HFF-Myc (cell line): ENCODE results near the gene TCN2.
A peak's percentile ranks its signal among the peaks of the same experiment; 100 is the strongest.
"Not testable (repeated sequence)": the region's sequence is repeated elsewhere in the genome, so short reads cannot be mapped to it uniquely, and the experiment has no call there.

Experiments used
- DNase-seq: peaks from one replicate; pipeline ENCODE4 v3.0.0-alpha.2; 2011; ENCODE audit warnings: low read depth; ENCODE audit errors: extremely low read depth
- H3K4me3 ChIP-seq: replicated peaks from 2 replicates; pipeline ENCODE4 v1.5.1; 2011; ENCODE audit warnings: low read depth, mild to moderate bottlenecking, control low read depth, low read length
- CTCF ChIP-seq: IDR thresholded peaks from 2 replicates; pipeline ENCODE4 v1.5.1; 2012; ENCODE audit warnings: mild to moderate bottlenecking, low read depth, low read length, control low read depth; ENCODE audit errors: missing control alignments

Gene TCN2

DNA sequence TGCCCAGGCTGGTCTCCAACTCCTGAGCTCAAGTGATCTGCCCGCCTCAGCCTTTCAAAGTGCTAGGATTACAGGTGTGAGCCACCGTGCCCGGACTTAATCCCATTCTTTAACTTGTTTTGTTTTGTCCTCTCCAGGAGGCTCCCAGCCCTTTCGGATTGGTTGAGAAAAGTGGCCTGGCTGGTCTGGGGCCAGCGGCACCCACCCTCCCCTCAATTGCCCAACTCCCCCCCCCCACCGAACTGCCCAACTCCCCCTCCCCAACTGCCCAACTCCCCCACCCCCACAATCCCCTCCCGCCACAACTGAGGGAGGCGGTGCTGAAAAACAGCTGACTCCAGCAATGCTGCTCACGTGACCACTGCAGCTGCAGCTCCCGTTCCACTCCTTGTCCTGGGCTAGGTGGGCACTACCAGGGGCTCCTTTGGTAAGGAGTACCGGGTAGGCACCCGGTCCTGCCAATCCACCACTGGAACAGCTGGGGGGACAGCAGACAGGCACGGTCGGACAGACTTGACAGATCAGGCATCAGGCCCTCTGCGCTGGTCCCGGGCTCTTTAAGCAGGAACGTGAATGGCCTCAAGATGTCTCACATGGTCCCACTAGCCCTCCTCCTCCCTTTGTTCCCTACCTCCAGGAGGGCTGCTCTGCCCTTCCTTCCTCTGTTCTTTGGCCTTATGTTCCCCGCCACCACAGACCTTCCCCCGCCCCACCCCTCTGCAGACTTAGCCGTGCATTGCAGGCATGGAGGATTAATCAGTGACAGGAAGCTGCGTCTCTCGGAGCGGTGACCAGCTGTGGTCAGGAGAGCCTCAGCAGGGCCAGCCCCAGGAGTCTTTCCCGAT is at the start of gene TCN2:
TSS of gene TCN2 (plus strand) at position 720 of the 845 bp plus-strand sequence. CDS start 158 bp downstream, outside the sequence.
- peak; percentile 47 for DNase-seq
- TF ChIP-seq CTCF, result no peak
- peak within 1 kb of the TSS; percentile 37 for H3K4me3 ChIP-seq

DNA sequence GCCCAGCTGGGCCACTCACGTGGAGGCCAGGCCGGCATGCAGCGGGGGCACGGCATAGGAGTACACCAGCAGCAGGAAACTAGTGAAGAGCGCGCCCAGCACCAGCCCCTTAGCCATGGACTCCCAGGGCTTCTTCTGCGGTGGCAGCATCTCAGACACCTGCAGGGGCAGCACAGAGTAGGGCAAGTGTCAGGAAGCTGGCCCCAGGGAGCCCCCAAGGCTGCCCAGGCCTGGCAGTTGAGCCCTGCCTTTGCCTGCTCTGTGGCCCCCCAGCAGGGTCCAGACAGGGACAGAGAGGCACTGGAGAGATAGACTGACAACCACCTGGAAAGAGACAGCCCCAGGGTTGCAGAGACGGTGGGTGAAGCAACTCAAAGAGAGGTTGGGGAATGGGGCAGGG is 49.7 kb upstream of the TCN2 start:
- no peak for DNase-seq
- H3K4me3 ChIP-seq, result no peak overlapping the region
- no peak for TF ChIP-seq CTCF

DNA sequence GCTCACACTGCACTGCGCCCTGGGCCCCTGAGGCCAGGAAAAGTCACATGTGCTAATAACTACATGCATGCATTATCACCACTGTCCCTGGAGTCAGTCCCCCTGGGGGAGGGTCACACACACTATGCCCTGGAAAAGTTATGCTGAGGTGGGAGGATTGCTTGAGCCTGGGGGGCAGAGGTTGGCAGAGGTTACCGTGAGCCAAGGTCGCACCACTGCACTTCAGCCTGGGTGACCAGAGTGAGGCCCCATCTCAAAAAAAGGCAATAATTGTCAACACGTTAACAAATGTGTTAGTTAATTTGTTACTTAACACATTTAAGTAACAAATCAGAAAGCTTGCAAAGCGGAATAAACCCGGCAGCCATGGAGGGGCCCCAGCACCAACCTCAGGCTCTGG is 47.1 kb upstream of the TCN2 start:
- no peak overlapping the region for H3K4me3 ChIP-seq
- no peak for DNase-seq
- TF ChIP-seq CTCF, result no peak

DNA sequence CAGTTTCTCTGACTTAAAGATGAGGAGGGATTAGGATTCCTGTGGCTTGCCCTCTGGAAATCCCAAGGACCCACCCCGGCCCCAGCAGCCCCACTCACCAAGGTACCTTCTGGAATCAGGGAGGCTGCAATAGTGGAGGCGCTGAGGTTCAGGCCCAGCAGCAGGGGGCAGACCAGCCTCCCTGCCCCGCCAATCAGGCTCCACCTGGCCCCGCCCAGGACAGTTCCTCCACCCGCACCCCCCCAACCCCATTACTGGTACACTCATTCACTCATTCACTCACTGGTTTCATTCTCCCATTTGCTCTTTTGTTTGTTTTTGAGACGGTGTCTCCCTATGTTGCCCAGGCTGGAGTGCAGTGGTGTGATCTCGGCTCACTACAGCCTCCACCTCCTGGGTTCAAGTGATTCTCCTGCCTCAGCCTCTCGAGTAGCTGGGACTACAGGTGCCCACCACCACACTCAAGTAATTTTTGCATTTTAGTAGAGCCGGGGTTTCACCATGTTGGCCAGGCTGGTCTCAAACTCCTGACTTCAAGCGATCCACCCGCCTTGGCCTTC is 46.3 kb upstream of the TCN2 start:
- not testable (repeated sequence) for DNase-seq, H3K4me3 ChIP-seq
- peak; percentile 20 for TF ChIP-seq CTCF

DNA sequence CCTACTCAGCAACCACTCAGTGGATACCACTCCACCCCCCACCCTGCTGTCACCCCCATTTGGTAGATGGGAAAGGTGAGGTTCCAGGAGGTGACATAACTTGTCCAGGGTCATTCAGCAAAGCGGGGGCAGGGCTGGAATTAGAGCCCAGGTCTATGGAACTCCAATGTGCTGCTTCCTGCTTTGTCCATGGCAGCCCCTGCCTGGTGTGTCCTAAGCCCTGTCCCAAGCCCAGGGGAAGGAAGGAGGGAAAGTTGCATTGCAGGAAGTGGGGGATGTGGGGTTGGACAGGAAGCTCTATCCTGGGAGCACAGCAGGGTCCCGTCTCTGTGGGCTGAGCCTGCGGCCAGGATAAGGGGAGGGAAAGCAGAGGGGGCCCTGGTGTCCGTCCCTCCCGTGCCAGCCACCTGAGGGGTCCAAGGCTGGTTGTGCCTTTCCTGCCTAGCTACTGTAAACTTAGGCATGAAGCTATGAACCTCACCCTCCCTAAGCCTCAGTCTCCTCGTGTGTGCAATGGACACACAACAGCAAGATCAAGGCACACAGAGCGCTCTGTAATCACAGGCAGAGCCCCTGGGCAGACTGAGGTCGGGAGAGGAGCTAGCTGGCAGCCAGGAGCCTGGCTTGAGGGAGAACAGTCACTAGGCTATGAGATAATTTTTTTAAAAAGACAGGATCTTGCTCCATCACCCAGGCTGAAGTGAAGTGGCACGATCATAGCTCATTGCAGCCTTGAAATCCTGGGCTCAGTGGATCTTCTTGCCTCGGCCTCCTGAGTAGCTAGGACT is 45.4 kb upstream of the TCN2 start:
- DNase-seq, result no peak
- no peak overlapping the region for H3K4me3 ChIP-seq
- no peak for TF ChIP-seq CTCF

DNA sequence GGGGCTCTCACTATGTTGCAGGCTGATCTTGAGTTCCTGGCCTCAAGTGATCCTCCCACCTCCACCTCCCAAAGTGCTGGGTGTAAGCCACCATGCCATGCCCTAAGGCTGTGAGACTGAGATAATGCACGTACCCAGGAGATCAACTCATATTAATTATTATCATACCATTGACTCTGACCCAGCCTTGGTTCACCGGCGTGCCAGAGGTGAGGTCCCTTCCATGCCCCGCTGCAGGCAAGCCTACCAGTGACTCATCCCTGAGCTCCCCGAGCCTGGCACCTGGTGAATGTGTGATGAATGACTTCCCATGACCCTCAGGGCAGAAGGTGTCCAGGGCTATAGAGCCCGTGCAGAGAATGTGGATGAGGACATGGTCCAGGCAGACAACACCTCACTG is 44.6 kb upstream of the TCN2 start:
- no peak for TF ChIP-seq CTCF
- DNase-seq, result no peak
- H3K4me3 ChIP-seq, result no peak overlapping the region
